ENCODE measurements around the gene MAPKAPK5. TPM values are rescaled to one million over a fixed set of nuclear protein-coding genes. Genes with fewer than 3 reads are reported as not detected.

MAPKAPK5 gene
- total RNA-seq, 4 donors from 2014 or later = 40.7 to 70.4 (median 50.4) TPM

GRCh38 chr12:111850526-111850925, 8.5 kb downstream of the MAPKAPK5 start:
- Histone ChIP-seq H3K36me3 (peaks cover 0 to 22% of the 10 kb centered on the region in 2 donors), H3K27me3 (no peaks in the 10 kb centered on the region), H3K27ac (no peak overlapping the region), H3K4me1 (peaks cover 0 to 17% (median 0%) of the 10 kb centered on the region in 3 donors), H3K9me3 (peaks cover 0 to 7% (median 0%) of the 10 kb centered on the region in 3 donors), H3K4me3 (no peak overlapping the region)
- TF ChIP-seq CTCF (IDR thresholded peaks at IDR 0.05) = no peak
- TF ChIP-seq POLR2A (IDR thresholded peaks at IDR 0.05) = no peak
- no peak for TF ChIP-seq EP300 (IDR thresholded peaks at IDR 0.05)
- TF ChIP-seq POLR2AphosphoS5 (IDR thresholded peaks at IDR 0.05) = no peak
- ATAC-seq = no peak
- WGBS, 2 donors (ENCODE audit: low coverage in 1 of 2) = 91 to 100% methylated on average over 2 of the region's 2 CpGs

GRCh38 chr12:111858186-111858585, 16.2 kb downstream of the MAPKAPK5 start:
- ATAC-seq = no peak
- TF ChIP-seq POLR2A (IDR thresholded peaks at IDR 0.05) (no peak), POLR2AphosphoS5 (IDR thresholded peaks at IDR 0.05) (no peak), EP300 (IDR thresholded peaks at IDR 0.05) (no peak), CTCF (IDR thresholded peaks at IDR 0.05) (no peak)
- Histone ChIP-seq H3K27ac (no peak overlapping the region), H3K36me3 (no peaks in the 10 kb centered on the region), H3K27me3 (no peaks in the 10 kb centered on the region), H3K4me1 (no peaks in the 10 kb centered on the region), H3K4me3 (no peak overlapping the region), H3K9me3 (no peaks in the 10 kb centered on the region)
- WGBS, 2 donors (ENCODE audit: low coverage in 1 of 2) = 93 to 100% methylated on average over 1 to 2 of the region's 2 CpGs

- no peaks in the 10 kb centered on the region for H3K4me1 ChIP-seq
- H3K27me3 ChIP-seq = no peaks in the 10 kb centered on the region
- no peak for TF ChIP-seq POLR2A (IDR thresholded peaks at IDR 0.05)
- TF ChIP-seq CTCF (IDR thresholded peaks at IDR 0.05) = no peak
- TF ChIP-seq POLR2AphosphoS5 (IDR thresholded peaks at IDR 0.05) = no peak
- TF ChIP-seq EP300 (IDR thresholded peaks at IDR 0.05) = no peak
- no peaks in the 10 kb centered on the region for H3K9me3 ChIP-seq
- no peak for ATAC-seq
- WGBS, 2 donors (ENCODE audit: low coverage in 1 of 2) = 87 to 96% methylated on average over 7 of the region's 7 CpGs
- no peak overlapping the region for H3K27ac ChIP-seq
- H3K4me3 ChIP-seq = no peak overlapping the region
- peaks cover 0 to under 1% of the 10 kb centered on the region in 2 donors for H3K36me3 ChIP-seq
Observed at GRCh38 chr12:111858778-111859177, 16.8 kb downstream of the MAPKAPK5 start.

- ATAC-seq = no peak
- H3K27me3 ChIP-seq = no peaks in the 10 kb centered on the region
- H3K27ac ChIP-seq = no peak overlapping the region
- H3K36me3 ChIP-seq = peaks cover 0 to 54% of the 10 kb centered on the region in 2 donors
- H3K4me3 ChIP-seq = no peak overlapping the region
- TF ChIP-seq POLR2AphosphoS5 (IDR thresholded peaks at IDR 0.05) = no peak
- TF ChIP-seq CTCF (IDR thresholded peaks at IDR 0.05) = no peak
- TF ChIP-seq POLR2A (IDR thresholded peaks at IDR 0.05) = no peak
- no peak for TF ChIP-seq EP300 (IDR thresholded peaks at IDR 0.05)
- no peaks in the 10 kb centered on the region for H3K4me1 ChIP-seq
- H3K9me3 ChIP-seq = no peaks in the 10 kb centered on the region
- WGBS, 2 donors (ENCODE audit: low coverage in 1 of 2) = 88 to 89% methylated on average over 1 of the region's 1 CpG
Observed at GRCh38 chr12:111864913-111865312, 22.9 kb downstream of the MAPKAPK5 start.

GRCh38 chr12:111867531-111867930, 25.5 kb downstream of the MAPKAPK5 start:
- WGBS, 2 donors (ENCODE audit: low coverage in 1 of 2) = 71 to 78% methylated on average over 2 of the region's 2 CpGs
- H3K4me3 ChIP-seq = no peak overlapping the region
- H3K4me1 ChIP-seq = no peaks in the 10 kb centered on the region
- H3K9me3 ChIP-seq = no peaks in the 10 kb centered on the region
- H3K27me3 ChIP-seq = no peaks in the 10 kb centered on the region
- TF ChIP-seq EP300 (IDR thresholded peaks at IDR 0.05) = no peak
- H3K36me3 ChIP-seq = peaks cover 10 to 80% of the 10 kb centered on the region in 2 donors
- ATAC-seq = no peak
- no peak overlapping the region for H3K27ac ChIP-seq

Measured in gastroesophageal sphincter (tissue), 4 donors.